COLO668 (cell line): ENCODE data around the gene HMOX2.

Source experiments
- DNase-seq: peaks from one replicate; lab custom pipeline; 2025; ENCODE audit not compliant: unreplicated experiment; lab: John Stamatoyannopoulos, UW

Gene HMOX2

GRCh38 chr16:4522051-4522581 is 45.9 kb downstream of the HMOX2 start:
- DNase-seq: peak; percentile 30

- no peak for DNase-seq
Measured at GRCh38 chr16:4523686-4524085, 47.5 kb downstream of the HMOX2 start.

- no peak for DNase-seq
Measured at GRCh38 chr16:4524571-4524970, 48.4 kb downstream of the HMOX2 start.

GRCh38 chr16:4525069-4525468 is 48.9 kb downstream of the HMOX2 start:
- DNase-seq: no peak

- no peak for DNase-seq
Measured at GRCh38 chr16:4525634-4526277, 49.6 kb downstream of the HMOX2 start.

GRCh38 chr16:4529085-4530060 is 53.2 kb downstream of the HMOX2 start:
- no peak for DNase-seq

GRCh38 chr16:4531811-4532210 is 55.6 kb downstream of the HMOX2 start:
- DNase-seq: no peak

GRCh38 chr16:4532238-4532637 is 56.0 kb downstream of the HMOX2 start:
- DNase-seq: no peak

GRCh38 chr16:4533490-4533889 is 57.3 kb downstream of the HMOX2 start:
- no peak for DNase-seq

GRCh38 chr16:4534151-4534790 is 58.1 kb downstream of the HMOX2 start:
- DNase-seq: no peak

GRCh38 chr16:4535627-4536108 is 59.5 kb downstream of the HMOX2 start:
- no peak for DNase-seq

GRCh38 chr16:4536391-4537106 is 60.4 kb downstream of the HMOX2 start:
- no peak for DNase-seq

- peak; percentile 58 for DNase-seq
Measured at GRCh38 chr16:4537376-4538343, 61.5 kb downstream of the HMOX2 start.

- DNase-seq: peak; percentile 97
Measured at GRCh38 chr16:4538350-4539235, 62.4 kb downstream of the HMOX2 start, which contains the start of gene CDIP1. Gene CDIP1 (minus strand): TSS chr16:4538773. CDS start chr16:4514130, 24,643 bp downstream.

GRCh38 chr16:4539716-4540284 is 63.6 kb downstream of the HMOX2 start:
- no peak for DNase-seq

GRCh38 chr16:4544473-4544872 is 68.3 kb downstream of the HMOX2 start:
- DNase-seq: peak; percentile 65

- no peak for DNase-seq
Measured at GRCh38 chr16:4548124-4548523, 71.9 kb downstream of the HMOX2 start.

- DNase-seq: no peak
Measured at GRCh38 chr16:4550591-4550990, 74.4 kb downstream of the HMOX2 start.
